Measurements from ENCODE around the gene MKI67. TPM values are rescaled to one million over a fixed set of nuclear protein-coding genes. Genes with fewer than 3 reads are reported as not detected.

Gene MKI67
- polyA plus RNA-seq, 1 donor (not counting 4 experiments of a cell fraction or from before 2014, with no cell fraction given), result 10.4 TPM

DNA sequence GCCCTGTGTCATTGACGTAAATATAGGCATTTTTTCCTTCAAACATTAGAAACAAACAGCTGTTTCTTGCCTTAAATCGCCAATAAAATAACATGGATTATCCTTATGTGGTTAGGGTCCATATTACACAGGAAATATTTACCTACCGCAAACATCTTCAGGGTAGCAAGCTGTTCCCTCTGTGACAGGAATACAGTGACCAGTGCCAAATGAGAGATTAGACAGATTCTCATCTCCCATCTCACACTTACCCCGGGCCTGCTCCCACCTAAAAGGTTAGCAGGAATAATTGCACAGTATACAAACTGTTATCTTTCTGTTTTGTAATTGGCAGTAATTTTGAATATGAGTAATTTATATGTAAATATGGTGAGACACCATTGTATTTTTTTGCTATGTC is 16.5 kb downstream of the MKI67 start:
- Histone ChIP-seq H3K9ac (ENCODE audit: control insufficient read depth, extremely low read depth, insufficient read depth, low read length) (no peak overlapping the region), H3K9me3 (ENCODE audit: control insufficient read depth, low read depth, low read length) (no peaks in the 10 kb centered on the region), H2AFZ (ENCODE audit: control insufficient read depth, low read length) (no peak overlapping the region), H4K20me1 (ENCODE audit: control insufficient read depth, extremely low read depth, insufficient read depth, low read length) (peaks cover 2% of the 10 kb centered on the region), H3K4me1 (ENCODE audit: control insufficient read depth, extremely low read depth, insufficient read depth, low read length) (no peaks in the 10 kb centered on the region), H3K27ac (ENCODE audit: control insufficient read depth, insufficient read depth, low read length) (no peak overlapping the region), H3K9me1 (ENCODE audit: control insufficient read depth, extremely low read depth, insufficient read depth, low read length) (no peaks in the 10 kb centered on the region), H3K4me3 (ENCODE audit: control insufficient read depth in 2 of 3, extremely low read depth in 1 of 3, insufficient read depth in 2 of 3, low read depth in 1 of 3, low read length in 3 of 3) (no peak overlapping the region), H3K79me2 (ENCODE audit: control insufficient read depth, insufficient read depth, low read length) (no peaks in the 10 kb centered on the region), H3K36me3 (ENCODE audit: control insufficient read depth in 2 of 2, extremely low read depth in 1 of 2, insufficient read depth in 2 of 2, low read length in 2 of 2) (peaks cover 2 to 52% of the 10 kb centered on the region in 2 experiments), H3K4me2 (ENCODE audit: control insufficient read depth, extremely low read depth, insufficient read depth, low read depth, low read length) (no peak overlapping the region), H3K27me3 (ENCODE audit: control insufficient read depth, extremely low read depth, insufficient read depth, low read length) (no peaks in the 10 kb centered on the region)
- DNase-seq (ENCODE audit: low read depth, low spot score) (no peak), FAIRE-seq (no peak)
- no peak for TF ChIP-seq EZH2 (IDR thresholded peaks at IDR 0.05; ENCODE audit: low read length)
- no peak for TF ChIP-seq CTCF (optimal IDR thresholded peaks at IDR 0.05 in 1 of 3, IDR thresholded peaks at IDR 0.05 in 1 of 3, conservative IDR thresholded peaks at IDR 0.05 in 1 of 3; ENCODE audit: extremely low read depth in 1 of 3, insufficient read depth in 2 of 3, low read length in 3 of 3)
- dilution Hi-C loops (cut with MboI; ENCODE audit: extremely low pct_ligation_motif_present, low sequenced_read_pairs), result no loop called here

DNA sequence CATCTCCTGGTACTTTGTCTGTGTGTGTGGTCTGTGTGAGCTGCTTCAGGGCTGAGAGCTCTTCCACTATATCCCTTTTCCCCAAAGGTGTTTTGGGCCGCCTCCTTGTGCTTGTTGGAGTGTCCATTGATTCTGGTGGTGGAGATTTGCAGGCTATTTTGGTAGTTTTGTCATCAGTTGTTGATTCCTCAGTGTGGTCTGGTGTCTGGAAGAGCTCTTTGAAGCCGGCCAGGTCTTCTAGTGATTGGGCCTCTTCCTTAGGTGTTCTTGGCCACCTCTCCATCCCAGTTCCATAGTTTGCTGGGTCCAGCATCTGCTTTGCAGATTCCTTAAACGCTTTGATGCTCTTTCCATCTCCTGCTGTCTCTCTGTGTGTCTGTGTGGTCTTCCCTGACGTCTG is 20.8 kb downstream of the MKI67 start:
- H3K9ac ChIP-seq (ENCODE audit: control insufficient read depth, extremely low read depth, insufficient read depth, low read length), result no peak overlapping the region
- no peaks in the 10 kb centered on the region for H3K27me3 ChIP-seq (ENCODE audit: control insufficient read depth, extremely low read depth, insufficient read depth, low read length)
- no peak overlapping the region for H3K27ac ChIP-seq (ENCODE audit: control insufficient read depth, insufficient read depth, low read length)
- no peaks in the 10 kb centered on the region for H3K9me3 ChIP-seq (ENCODE audit: control insufficient read depth, low read depth, low read length)
- no peak overlapping the region for H2AFZ ChIP-seq (ENCODE audit: control insufficient read depth, low read length)
- H4K20me1 ChIP-seq (ENCODE audit: control insufficient read depth, extremely low read depth, insufficient read depth, low read length), result no peaks in the 10 kb centered on the region
- no peak for DNase-seq (ENCODE audit: low read depth, low spot score)
- H3K36me3 ChIP-seq (ENCODE audit: control insufficient read depth in 2 of 2, extremely low read depth in 1 of 2, insufficient read depth in 2 of 2, low read length in 2 of 2), result peaks cover 1 to 48% of the 10 kb centered on the region in 2 experiments
- no peak overlapping the region for H3K4me3 ChIP-seq (ENCODE audit: control insufficient read depth in 2 of 3, extremely low read depth in 1 of 3, insufficient read depth in 2 of 3, low read depth in 1 of 3, low read length in 3 of 3)
- no peak for FAIRE-seq
- dilution Hi-C loops (cut with MboI; ENCODE audit: extremely low pct_ligation_motif_present, low sequenced_read_pairs), result no loop called here
- no peak for TF ChIP-seq EZH2 (IDR thresholded peaks at IDR 0.05; ENCODE audit: low read length)
- TF ChIP-seq CTCF (optimal IDR thresholded peaks at IDR 0.05 in 1 of 3, IDR thresholded peaks at IDR 0.05 in 1 of 3, conservative IDR thresholded peaks at IDR 0.05 in 1 of 3; ENCODE audit: extremely low read depth in 1 of 3, insufficient read depth in 2 of 3, low read length in 3 of 3), result no peak
- no peaks in the 10 kb centered on the region for H3K4me1 ChIP-seq (ENCODE audit: control insufficient read depth, extremely low read depth, insufficient read depth, low read length)
- H3K4me2 ChIP-seq (ENCODE audit: control insufficient read depth, extremely low read depth, insufficient read depth, low read depth, low read length), result no peak overlapping the region
- no peaks in the 10 kb centered on the region for H3K79me2 ChIP-seq (ENCODE audit: control insufficient read depth, insufficient read depth, low read length)
- no peaks in the 10 kb centered on the region for H3K9me1 ChIP-seq (ENCODE audit: control insufficient read depth, extremely low read depth, insufficient read depth, low read length)
